KMS-11 (cell line): ENCODE results near the gene RORB.

Source experiments
- H2AFZ ChIP-seq: fragments of 200-600 bp; sonication (generic); 2 replicates; pipeline ENCODE4 v1.6.1; 2016; ENCODE audit warnings: antibody characterized with exemption, mixed run types, low read depth
- H3K27ac ChIP-seq: fragments of 200-600 bp; sonication (generic); 2 replicates; pipeline ENCODE4 v1.6.1; 2016; ENCODE audit warnings: mild to moderate bottlenecking, mixed run types
- H3K27me3 ChIP-seq: fragments of 200-600 bp; sonication (generic); 2 replicates; pipeline ENCODE4 v1.6.1; 2017; ENCODE audit warnings: mild to moderate bottlenecking, low read depth, mixed run types, moderate library complexity; ENCODE audit not compliant: insufficient read depth
- H3K36me3 ChIP-seq: fragments of 200-600 bp; sonication (generic); 2 replicates; pipeline ENCODE4 v1.6.1; 2017; ENCODE audit warnings: mild to moderate bottlenecking, mixed run types; ENCODE audit not compliant: insufficient read depth
- H3K4me1 ChIP-seq: fragments of 200-600 bp; sonication (generic); 2 replicates; pipeline ENCODE4 v1.6.1; 2016; ENCODE audit warnings: mild to moderate bottlenecking, low read depth, mixed run types; ENCODE audit not compliant: poor library complexity, severe bottlenecking
- H3K4me2 ChIP-seq: fragments of 200-600 bp; sonication (generic); 2 replicates; pipeline ENCODE4 v1.7.0; 2016; ENCODE audit warnings: mild to moderate bottlenecking, mixed run types
- H3K4me3 ChIP-seq: fragments of 200-600 bp; sonication (generic); IDR thresholded peaks from 2 replicates; pipeline ENCODE4 v1.6.1; 2017; ENCODE audit warnings: low read depth, low read length, mixed read lengths; ENCODE audit not compliant: insufficient read depth
- H3K79me2 ChIP-seq: fragments of 200-600 bp; sonication (generic); 2 replicates; pipeline ENCODE4 v1.6.1; 2016; ENCODE audit warnings: low read depth, mixed run types; ENCODE audit not compliant: insufficient read depth
- H3K9ac ChIP-seq: fragments of 200-600 bp; sonication (generic); 2 replicates; pipeline ENCODE4 v1.6.1; 2016; ENCODE audit warnings: mild to moderate bottlenecking, mixed run types
- H4K20me1 ChIP-seq: fragments of 200-600 bp; sonication (generic); 2 replicates; pipeline ENCODE4 v1.6.1; 2016; ENCODE audit warnings: mild to moderate bottlenecking, mixed run types; ENCODE audit not compliant: insufficient read depth
- TF ChIP-seq, protein P1 (sequence below): fragments of 200-600 bp; sonication (generic); conservative IDR thresholded peaks from 2 replicates; pipeline ENCODE4 v1.6.1; 2017; ENCODE audit warnings: low read depth, mild to moderate bottlenecking, antibody characterized with exemption, low read length, moderate library complexity, mixed read lengths

RORB gene

GRCh38 chr9:74724317-74724716, 227.2 kb downstream of the RORB start:
- Histone ChIP-seq H3K36me3 (no peaks in the 10 kb centered on the region), H3K79me2 (no peaks in the 10 kb centered on the region), H3K27ac (no peak overlapping the region), H4K20me1 (no peaks in the 10 kb centered on the region), H3K4me2 (no peak overlapping the region), H3K4me1 (no peaks in the 10 kb centered on the region), H3K4me3 (no peak overlapping the region), H3K9ac (no peak overlapping the region), H2AFZ (no peak overlapping the region), H3K27me3 (no peaks in the 10 kb centered on the region)
- TF ChIP-seq, protein P1, sequence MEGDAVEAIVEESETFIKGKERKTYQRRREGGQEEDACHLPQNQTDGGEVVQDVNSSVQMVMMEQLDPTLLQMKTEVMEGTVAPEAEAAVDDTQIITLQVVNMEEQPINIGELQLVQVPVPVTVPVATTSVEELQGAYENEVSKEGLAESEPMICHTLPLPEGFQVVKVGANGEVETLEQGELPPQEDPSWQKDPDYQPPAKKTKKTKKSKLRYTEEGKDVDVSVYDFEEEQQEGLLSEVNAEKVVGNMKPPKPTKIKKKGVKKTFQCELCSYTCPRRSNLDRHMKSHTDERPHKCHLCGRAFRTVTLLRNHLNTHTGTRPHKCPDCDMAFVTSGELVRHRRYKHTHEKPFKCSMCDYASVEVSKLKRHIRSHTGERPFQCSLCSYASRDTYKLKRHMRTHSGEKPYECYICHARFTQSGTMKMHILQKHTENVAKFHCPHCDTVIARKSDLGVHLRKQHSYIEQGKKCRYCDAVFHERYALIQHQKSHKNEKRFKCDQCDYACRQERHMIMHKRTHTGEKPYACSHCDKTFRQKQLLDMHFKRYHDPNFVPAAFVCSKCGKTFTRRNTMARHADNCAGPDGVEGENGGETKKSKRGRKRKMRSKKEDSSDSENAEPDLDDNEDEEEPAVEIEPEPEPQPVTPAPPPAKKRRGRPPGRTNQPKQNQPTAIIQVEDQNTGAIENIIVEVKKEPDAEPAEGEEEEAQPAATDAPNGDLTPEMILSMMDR, result no peak

DNA sequence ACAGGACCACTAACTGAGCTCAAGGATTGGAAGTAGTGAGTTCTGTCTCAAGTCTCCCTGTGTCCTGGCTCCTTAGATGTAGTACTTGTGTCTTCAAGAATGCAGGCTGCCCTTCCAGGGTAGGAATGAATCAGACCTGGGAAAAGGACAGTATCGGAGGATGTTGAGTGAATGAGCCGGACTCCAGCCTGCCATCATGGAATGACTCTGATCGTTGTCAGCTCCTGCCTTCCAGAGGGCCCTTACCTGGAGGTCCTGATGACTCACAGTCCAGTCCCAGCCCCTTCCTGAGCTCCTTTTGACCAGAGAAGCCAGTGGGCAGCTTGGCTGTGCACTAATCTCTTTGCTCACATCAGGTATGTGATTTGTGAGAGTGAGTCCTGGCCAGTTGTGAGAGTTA, 229.4 kb downstream of the RORB start:
- H4K20me1 ChIP-seq, result no peaks in the 10 kb centered on the region
- H2AFZ ChIP-seq, result no peak overlapping the region
- H3K4me1 ChIP-seq, result no peaks in the 10 kb centered on the region
- TF ChIP-seq, protein P1, result no peak
- no peaks in the 10 kb centered on the region for H3K36me3 ChIP-seq
- H3K4me3 ChIP-seq, result no peak overlapping the region
- no peak overlapping the region for H3K4me2 ChIP-seq
- H3K79me2 ChIP-seq, result no peaks in the 10 kb centered on the region
- H3K27me3 ChIP-seq, result no peaks in the 10 kb centered on the region
- H3K9ac ChIP-seq, result no peak overlapping the region
- H3K27ac ChIP-seq, result no peak overlapping the region

DNA sequence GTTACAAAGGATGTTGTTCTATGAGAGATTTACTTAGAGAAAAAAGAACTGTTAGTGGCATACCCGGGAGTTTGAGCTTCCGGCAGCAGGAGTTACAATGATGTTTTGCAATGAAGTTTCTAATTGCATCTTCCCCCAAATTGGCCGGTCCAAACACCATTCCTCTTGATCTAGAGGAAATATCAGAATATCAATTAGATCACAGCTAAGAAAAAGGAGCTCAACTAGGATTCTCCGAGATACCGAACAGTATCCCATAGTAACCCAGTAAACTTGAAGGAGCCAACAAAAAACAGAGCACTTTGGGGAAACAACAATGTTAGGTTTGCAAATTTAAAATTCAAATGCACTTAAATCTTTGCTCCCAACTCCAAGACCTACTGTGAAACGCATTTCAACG, 231.0 kb downstream of the RORB start:
- H3K79me2 ChIP-seq, result no peaks in the 10 kb centered on the region
- no peaks in the 10 kb centered on the region for H3K36me3 ChIP-seq
- no peaks in the 10 kb centered on the region for H3K4me1 ChIP-seq
- H3K27me3 ChIP-seq, result no peaks in the 10 kb centered on the region
- no peaks in the 10 kb centered on the region for H4K20me1 ChIP-seq
- TF ChIP-seq, protein P1, result no peak
- no peak overlapping the region for H3K4me3 ChIP-seq
- no peak overlapping the region for H3K9ac ChIP-seq
- no peak overlapping the region for H3K4me2 ChIP-seq
- no peak overlapping the region for H2AFZ ChIP-seq
- no peak overlapping the region for H3K27ac ChIP-seq

DNA sequence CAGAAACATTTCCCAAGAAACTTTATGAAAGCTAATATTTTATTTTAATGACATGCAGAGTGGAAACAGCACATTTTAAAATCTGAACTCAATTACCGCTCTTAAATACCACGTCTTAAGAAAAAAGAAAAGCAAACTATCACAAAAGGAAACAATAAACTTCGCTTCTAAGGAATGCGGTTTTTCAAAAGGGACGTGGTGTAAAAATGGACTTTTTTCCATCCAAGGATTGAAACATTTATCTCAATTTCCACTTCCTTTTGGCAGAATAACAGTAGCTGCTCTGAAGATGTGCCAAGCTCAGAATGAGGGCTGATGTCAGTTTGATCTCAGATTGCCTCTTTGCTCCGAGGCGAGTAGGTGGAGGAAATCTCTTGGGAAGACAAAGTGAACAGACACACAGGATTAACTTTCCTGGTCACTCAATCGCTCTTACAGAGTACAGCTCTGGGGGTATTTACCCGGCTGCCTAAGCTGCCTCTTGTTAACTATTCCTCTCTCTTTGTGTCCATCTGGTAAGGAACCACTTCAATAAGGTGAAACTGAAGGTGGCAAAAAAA, 232.1 kb downstream of the RORB start:
- Histone ChIP-seq H3K9ac (no peak overlapping the region), H3K27me3 (no peaks in the 10 kb centered on the region), H3K4me2 (no peak overlapping the region), H3K4me1 (no peaks in the 10 kb centered on the region), H4K20me1 (no peaks in the 10 kb centered on the region), H3K4me3 (no peak overlapping the region), H3K36me3 (no peaks in the 10 kb centered on the region), H3K27ac (no peak overlapping the region), H3K79me2 (no peaks in the 10 kb centered on the region), H2AFZ (no peak overlapping the region)
- TF ChIP-seq, protein P1, result no peak
